WTC11 (cell line): Measurements from ENCODE around the gene C19orf85.

ENCODE experiments used
- ESRRA ChIP-seq: sonication (generic); formaldehyde crosslinking; IDR thresholded peaks from 2 replicates; pipeline ENCODE4 v1.8.1; 2022; ENCODE audit warnings: mild to moderate bottlenecking, missing genetic modification reagents, borderline replicate concordance
- TF ChIP-seq, protein P1 (sequence below): fragments of 200-600 bp; IDR thresholded peaks from 2 replicates; pipeline ENCODE4 v1.8.0; 2022; ENCODE audit warnings: antibody characterized with exemption
- TF ChIP-seq, protein P2 (sequence below): sonication (generic); formaldehyde crosslinking; conservative IDR thresholded peaks from 2 replicates; pipeline ENCODE4 v1.8.1; 2022; ENCODE audit warnings: mild to moderate bottlenecking, missing genetic modification reagents
- TF ChIP-seq, protein P3 (sequence below): sonication (generic); formaldehyde crosslinking; IDR thresholded peaks from 2 replicates; pipeline ENCODE4 v1.8.1; 2022; ENCODE audit warnings: mild to moderate bottlenecking, moderate library complexity, missing genetic modification reagents

DNA sequence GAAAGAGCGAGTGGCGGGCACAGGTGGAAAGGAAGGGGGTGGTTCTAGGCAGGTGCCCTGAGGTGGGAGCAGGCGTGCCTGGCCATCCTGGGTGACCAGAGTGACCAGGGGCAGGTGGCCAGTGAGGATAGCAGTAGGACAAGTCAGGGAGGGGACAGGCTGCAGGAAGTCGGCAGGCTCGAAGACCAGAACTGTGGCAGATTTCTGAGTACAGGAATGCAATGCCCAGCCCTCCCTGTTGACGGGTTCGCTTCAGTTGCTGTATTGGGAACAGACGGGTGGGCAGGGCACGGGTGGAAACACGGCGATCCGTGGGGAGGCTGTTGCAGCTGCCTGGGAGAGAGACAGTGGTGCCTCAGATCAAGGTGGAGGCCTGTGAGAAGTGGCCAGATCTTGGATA, 13.8 kb upstream of the C19orf85 start:
- TF ChIP-seq, protein P1, sequence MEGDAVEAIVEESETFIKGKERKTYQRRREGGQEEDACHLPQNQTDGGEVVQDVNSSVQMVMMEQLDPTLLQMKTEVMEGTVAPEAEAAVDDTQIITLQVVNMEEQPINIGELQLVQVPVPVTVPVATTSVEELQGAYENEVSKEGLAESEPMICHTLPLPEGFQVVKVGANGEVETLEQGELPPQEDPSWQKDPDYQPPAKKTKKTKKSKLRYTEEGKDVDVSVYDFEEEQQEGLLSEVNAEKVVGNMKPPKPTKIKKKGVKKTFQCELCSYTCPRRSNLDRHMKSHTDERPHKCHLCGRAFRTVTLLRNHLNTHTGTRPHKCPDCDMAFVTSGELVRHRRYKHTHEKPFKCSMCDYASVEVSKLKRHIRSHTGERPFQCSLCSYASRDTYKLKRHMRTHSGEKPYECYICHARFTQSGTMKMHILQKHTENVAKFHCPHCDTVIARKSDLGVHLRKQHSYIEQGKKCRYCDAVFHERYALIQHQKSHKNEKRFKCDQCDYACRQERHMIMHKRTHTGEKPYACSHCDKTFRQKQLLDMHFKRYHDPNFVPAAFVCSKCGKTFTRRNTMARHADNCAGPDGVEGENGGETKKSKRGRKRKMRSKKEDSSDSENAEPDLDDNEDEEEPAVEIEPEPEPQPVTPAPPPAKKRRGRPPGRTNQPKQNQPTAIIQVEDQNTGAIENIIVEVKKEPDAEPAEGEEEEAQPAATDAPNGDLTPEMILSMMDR = no peak
- TF ChIP-seq, protein P2, sequence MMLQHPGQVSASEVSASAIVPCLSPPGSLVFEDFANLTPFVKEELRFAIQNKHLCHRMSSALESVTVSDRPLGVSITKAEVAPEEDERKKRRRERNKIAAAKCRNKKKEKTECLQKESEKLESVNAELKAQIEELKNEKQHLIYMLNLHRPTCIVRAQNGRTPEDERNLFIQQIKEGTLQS (CRISPR knock-in tag) = no peak
- TF ChIP-seq, protein P3, sequence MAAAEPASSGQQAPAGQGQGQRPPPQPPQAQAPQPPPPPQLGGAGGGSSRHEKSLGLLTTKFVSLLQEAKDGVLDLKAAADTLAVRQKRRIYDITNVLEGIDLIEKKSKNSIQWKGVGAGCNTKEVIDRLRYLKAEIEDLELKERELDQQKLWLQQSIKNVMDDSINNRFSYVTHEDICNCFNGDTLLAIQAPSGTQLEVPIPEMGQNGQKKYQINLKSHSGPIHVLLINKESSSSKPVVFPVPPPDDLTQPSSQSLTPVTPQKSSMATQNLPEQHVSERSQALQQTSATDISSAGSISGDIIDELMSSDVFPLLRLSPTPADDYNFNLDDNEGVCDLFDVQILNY = no peak
- TF ChIP-seq ESRRA = no peak
